H9 (cell line): ENCODE results near the gene WDR70. TPM values are rescaled to one million over a fixed set of nuclear protein-coding genes. Genes with fewer than 3 reads are reported as not detected.

ENCODE experiments used
- DNase-seq: peaks from one replicate; pipeline ENCODE4 v3.0.0-alpha.2; 2017
- H2AFZ ChIP-seq: one replicate; pipeline ENCODE4 v1.6.1; 2013; ENCODE audit warnings: mild to moderate bottlenecking, low read length, control low read depth, moderate library complexity
- H2AK5ac ChIP-seq: 2 replicates; pipeline ENCODE4 v1.6.1; 2013; ENCODE audit warnings: low read length, control low read depth, mixed read lengths; ENCODE audit not compliant: insufficient read length
- H2BK120ac ChIP-seq: one replicate; pipeline ENCODE4 v1.6.1; 2013; ENCODE audit warnings: low read depth, mild to moderate bottlenecking, low read length, control low read depth, inconsistent platforms; ENCODE audit not compliant: poor library complexity, severe bottlenecking
- H2BK12ac ChIP-seq: 2 replicates; pipeline ENCODE4 v1.6.1; 2013; ENCODE audit warnings: low read length, control low read depth, mixed read lengths, low read depth; ENCODE audit not compliant: insufficient read length
- H2BK15ac ChIP-seq: 2 replicates; pipeline ENCODE4 v1.6.1; 2013; ENCODE audit warnings: low read depth, low read length, control low read depth
- H2BK20ac ChIP-seq: one replicate; pipeline ENCODE4 v1.6.1; 2013; ENCODE audit warnings: low read depth, mild to moderate bottlenecking, low read length, control low read depth, inconsistent platforms; ENCODE audit not compliant: poor library complexity, severe bottlenecking
- H2BK5ac ChIP-seq: 2 replicates; pipeline ENCODE4 v1.6.1; 2013; ENCODE audit warnings: low read length, control low read depth, mixed read lengths; ENCODE audit not compliant: insufficient read length
- H3K14ac ChIP-seq: 2 replicates; pipeline ENCODE4 v1.6.1; 2013; ENCODE audit warnings: low read length, control low read depth; ENCODE audit not compliant: insufficient read depth
- H3K18ac ChIP-seq: 2 replicates; pipeline ENCODE4 v1.6.1; 2013; ENCODE audit warnings: low read depth, mild to moderate bottlenecking, mixed read lengths, low read length, control low read depth; ENCODE audit not compliant: insufficient read length
- H3K23ac ChIP-seq: 2 replicates; pipeline ENCODE4 v1.6.1; 2013; ENCODE audit warnings: low read length, control low read depth, mixed read lengths, low read depth; ENCODE audit not compliant: insufficient read length
- H3K23me2 ChIP-seq: 2 replicates; pipeline ENCODE4 v1.6.1; 2013; ENCODE audit warnings: low read depth, mild to moderate bottlenecking, mixed read lengths, low read length, control low read depth; ENCODE audit not compliant: insufficient read length, poor library complexity, severe bottlenecking
- H3K27ac ChIP-seq: 2 replicates; pipeline ENCODE4 v1.5.1; 2013; ENCODE audit warnings: low read length, control low read depth, mixed read lengths, low read depth; ENCODE audit not compliant: insufficient read length
- H3K27me3 ChIP-seq: 2 replicates; pipeline ENCODE4 v1.6.1; 2013; ENCODE audit warnings: low read length, control low read depth, inconsistent platforms; ENCODE audit not compliant: insufficient read depth
- H3K4ac ChIP-seq: 2 replicates; pipeline ENCODE4 v1.6.1; 2013; ENCODE audit warnings: low read depth, mild to moderate bottlenecking, control low read depth, inconsistent platforms, low read length, moderate library complexity
- H3K4me1 ChIP-seq: 2 replicates; pipeline ENCODE4 v1.6.1; 2013; ENCODE audit warnings: low read length, control low read depth, inconsistent platforms; ENCODE audit not compliant: insufficient read depth
- H3K4me2 ChIP-seq: 2 replicates; pipeline ENCODE4 v1.6.1; 2013; ENCODE audit warnings: low read length, control low read depth, mixed read lengths; ENCODE audit not compliant: insufficient read length, insufficient read depth
- H3K56ac ChIP-seq: 2 replicates; pipeline ENCODE4 v1.6.1; 2013; ENCODE audit warnings: low read depth, mild to moderate bottlenecking, mixed read lengths, low read length, control low read depth; ENCODE audit not compliant: insufficient read length
- H3K79me1 ChIP-seq: 2 replicates; pipeline ENCODE4 v1.6.1; 2013; ENCODE audit warnings: low read depth, mild to moderate bottlenecking, moderate library complexity, low read length, control low read depth, inconsistent platforms; ENCODE audit not compliant: insufficient read depth, poor library complexity, severe bottlenecking
- H3K79me2 ChIP-seq: 2 replicates; pipeline ENCODE4 v1.6.1; 2013; ENCODE audit warnings: low read length, control low read depth, inconsistent platforms; ENCODE audit not compliant: insufficient read depth
- H3K9ac ChIP-seq: 2 replicates; pipeline ENCODE4 v1.6.1; 2013; ENCODE audit warnings: low read length, control low read depth, mixed read lengths; ENCODE audit not compliant: insufficient read length; ENCODE audit errors: extremely low read depth
- H3K9me3 ChIP-seq: one replicate; pipeline ENCODE4 v1.6.1; 2013; ENCODE audit warnings: low read depth, low read length, inconsistent platforms; ENCODE audit not compliant: control insufficient read depth
- H3T11ph ChIP-seq: one replicate; pipeline ENCODE4 v1.6.1; 2013; ENCODE audit warnings: mild to moderate bottlenecking, low read length, control low read depth, inconsistent platforms
- H4K20me1 ChIP-seq: one replicate; pipeline ENCODE4 v1.6.1; 2013; ENCODE audit not compliant: control insufficient read depth, insufficient read length, insufficient read depth
- H4K5ac ChIP-seq: 2 replicates; pipeline ENCODE4 v1.6.1; 2013; ENCODE audit warnings: low read depth, mild to moderate bottlenecking, mixed read lengths, low read length, control low read depth; ENCODE audit not compliant: insufficient read length
- H4K8ac ChIP-seq: replicated peaks from 2 replicates; pipeline ENCODE4 v1.6.1; 2013; ENCODE audit warnings: low read length, control low read depth, mixed read lengths, low read depth; ENCODE audit not compliant: insufficient read length
- H4K91ac ChIP-seq: 2 replicates; pipeline ENCODE4 v1.6.1; 2013; ENCODE audit warnings: low read depth, mild to moderate bottlenecking, moderate library complexity, mixed read lengths, low read length, control low read depth; ENCODE audit not compliant: insufficient read length
- H3K27ac Mint-ChIP-seq, 3 experiments: 2 replicates in 2 of 3; 3 replicates in 1 of 3; pipeline ENCODE4 v1.8.0; 2020 to 2021; ENCODE audit warnings: mixed read lengths in 3 of 3, mild to moderate bottlenecking in 1 of 3, moderate library complexity in 1 of 3
- H3K27me3 Mint-ChIP-seq: 2 replicates; pipeline ENCODE4 v1.8.0; 2021; ENCODE audit warnings: low read depth, mild to moderate bottlenecking, moderate library complexity, mixed read lengths
- H3K36me3 Mint-ChIP-seq, 3 experiments: 2 replicates in 2 of 3; 3 replicates in 1 of 3; pipeline ENCODE4 v1.8.0; 2020 to 2021; ENCODE audit warnings: low read depth in 3 of 3, mixed read lengths in 3 of 3; ENCODE audit not compliant: insufficient read depth in 1 of 3
- H3K4me1 Mint-ChIP-seq, 2 experiments: 2 replicates each; pipeline ENCODE4 v1.8.0; 2020; ENCODE audit warnings: mixed read lengths in 2 of 2
- H3K4me3 Mint-ChIP-seq, 2 experiments: 2 replicates in 1 of 2; 3 replicates in 1 of 2; pipeline ENCODE4 v1.8.0; 2020 to 2021; ENCODE audit warnings: mild to moderate bottlenecking in 2 of 2, mixed read lengths in 2 of 2, moderate library complexity in 1 of 2
- H3K9me3 Mint-ChIP-seq, 2 experiments: 2 replicates in 1 of 2; 3 replicates in 1 of 2; pipeline ENCODE4 v1.8.0; 2020; ENCODE audit warnings: mild to moderate bottlenecking in 2 of 2, mixed read lengths in 2 of 2, moderate library complexity in 1 of 2
- WGBS: extraction: QIAGEN DNeasy Blood & Tissue Kit; methylation state at CpG from one replicate; pipeline ENCODE4 v1.1.7; 2013; ENCODE audit warnings: missing lambda C conversion rate, low lambda C conversion rate, mixed read lengths; ENCODE audit not compliant: insufficient read length; ENCODE audit errors: extremely low coverage; 5-methylcytosine and 5-hydroxymethylcytosine counted together
- total RNA-seq: library from RNA; stranded (reverse); gene quantifications from 2 replicates; pipeline ENCODE4 v1.2.1, GENCODE V29; 2021
- TF ChIP-seq, protein P1 (sequence below): fragments of 200-600 bp; sonication (generic); conservative IDR thresholded peaks from 3 replicates; pipeline ENCODE4 v1.8.0; 2021; ENCODE audit warnings: antibody characterized with exemption, mild to moderate bottlenecking

The WDR70 gene
- total RNA-seq, 1 experiment from 2014 or later, result 38.1 TPM

DNA sequence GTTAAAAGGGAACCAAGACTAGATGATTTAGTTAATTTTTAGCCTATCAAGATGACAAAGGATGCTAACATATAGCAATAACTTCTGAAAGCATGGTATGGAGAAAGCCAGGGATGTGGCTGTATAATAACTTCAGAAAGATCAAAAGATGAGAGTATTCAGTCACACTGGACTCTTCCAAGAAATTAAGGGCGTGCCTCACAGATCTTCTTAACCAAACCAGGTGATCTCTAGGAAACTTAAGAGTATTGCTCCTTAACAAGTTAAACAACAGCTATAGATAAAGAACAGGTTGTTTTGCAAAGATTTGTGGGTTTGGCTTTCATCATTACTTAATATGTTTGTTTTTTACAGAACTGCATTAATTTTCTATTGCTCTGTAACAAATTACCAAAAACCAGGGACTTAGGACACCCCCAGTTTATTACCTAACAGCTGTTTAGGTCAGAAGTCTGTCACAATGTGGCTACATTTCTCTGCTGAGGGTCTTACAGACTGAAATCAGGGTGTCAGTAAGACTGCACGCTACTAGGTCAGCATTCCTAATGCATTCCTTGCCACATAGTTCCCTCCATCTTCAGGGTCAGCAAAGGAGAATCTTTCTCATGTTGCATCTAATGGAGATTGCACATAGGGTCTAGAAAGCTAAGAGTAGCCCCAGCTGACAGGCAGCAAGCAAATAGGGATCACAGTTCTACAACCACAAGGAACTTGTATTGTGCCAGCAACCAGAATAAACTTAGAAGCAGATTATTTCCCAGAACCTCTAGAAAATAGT is 113.8 kb downstream of the WDR70 start:
- H4K91ac ChIP-seq, result no peak overlapping the region
- Mint-ChIP-seq H3K36me3 (peaks cover 6 to 8% (median 7%) of the 10 kb centered on the region in 3 experiments; a peak in 6 of 7 replicates), H3K4me1 (no peaks in the 10 kb centered on the region), H3K27ac (no peak overlapping the region), H3K27me3 (no peaks in the 10 kb centered on the region), H3K9me3 (peaks cover 0 to 2% of the 10 kb centered on the region in 2 experiments; a peak in 1 of 5 replicates), H3K4me3 (no peak overlapping the region)
- no peak overlapping the region for H4K8ac ChIP-seq
- no CpG with 5 or more reads among the region's 2 CpGs for WGBS
- H2AFZ ChIP-seq, result no peak overlapping the region
- no peak overlapping the region for H2AK5ac ChIP-seq
- H2BK120ac ChIP-seq, result no peak overlapping the region
- H2BK12ac ChIP-seq, result no peak overlapping the region
- H2BK15ac ChIP-seq, result no peak overlapping the region
- no peak overlapping the region for H3K23ac ChIP-seq
- H3K56ac ChIP-seq, result no peak overlapping the region
- no peak overlapping the region for H4K5ac ChIP-seq
- no peak overlapping the region for H3K18ac ChIP-seq
- DNase-seq, result no peak
- no peak overlapping the region for H3K27ac ChIP-seq
- TF ChIP-seq, protein P1, sequence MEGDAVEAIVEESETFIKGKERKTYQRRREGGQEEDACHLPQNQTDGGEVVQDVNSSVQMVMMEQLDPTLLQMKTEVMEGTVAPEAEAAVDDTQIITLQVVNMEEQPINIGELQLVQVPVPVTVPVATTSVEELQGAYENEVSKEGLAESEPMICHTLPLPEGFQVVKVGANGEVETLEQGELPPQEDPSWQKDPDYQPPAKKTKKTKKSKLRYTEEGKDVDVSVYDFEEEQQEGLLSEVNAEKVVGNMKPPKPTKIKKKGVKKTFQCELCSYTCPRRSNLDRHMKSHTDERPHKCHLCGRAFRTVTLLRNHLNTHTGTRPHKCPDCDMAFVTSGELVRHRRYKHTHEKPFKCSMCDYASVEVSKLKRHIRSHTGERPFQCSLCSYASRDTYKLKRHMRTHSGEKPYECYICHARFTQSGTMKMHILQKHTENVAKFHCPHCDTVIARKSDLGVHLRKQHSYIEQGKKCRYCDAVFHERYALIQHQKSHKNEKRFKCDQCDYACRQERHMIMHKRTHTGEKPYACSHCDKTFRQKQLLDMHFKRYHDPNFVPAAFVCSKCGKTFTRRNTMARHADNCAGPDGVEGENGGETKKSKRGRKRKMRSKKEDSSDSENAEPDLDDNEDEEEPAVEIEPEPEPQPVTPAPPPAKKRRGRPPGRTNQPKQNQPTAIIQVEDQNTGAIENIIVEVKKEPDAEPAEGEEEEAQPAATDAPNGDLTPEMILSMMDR, result no peak
- no peaks in the 10 kb centered on the region for H3K23me2 ChIP-seq
- no peaks in the 10 kb centered on the region for H4K20me1 ChIP-seq
- H3K9ac ChIP-seq, result no peak overlapping the region
- H3K27me3 ChIP-seq, result no peaks in the 10 kb centered on the region
- no peak overlapping the region for H3K4me2 ChIP-seq
- no peak overlapping the region for H3K14ac ChIP-seq
- H3K4me1 ChIP-seq, result no peaks in the 10 kb centered on the region
- H3T11ph ChIP-seq, result no peak overlapping the region
- no peaks in the 10 kb centered on the region for H3K9me3 ChIP-seq
- H3K79me2 ChIP-seq, result no peaks in the 10 kb centered on the region; the same call in 1 of the 2 replicates
- no peak overlapping the region for H3K4ac ChIP-seq
- no peak overlapping the region for H2BK5ac ChIP-seq
- no peak overlapping the region for H2BK20ac ChIP-seq
- no peaks in the 10 kb centered on the region for H3K79me1 ChIP-seq
